A673 (cell line): ENCODE data around the gene ELANE. TPM values are rescaled to one million over a fixed set of nuclear protein-coding genes. Genes with fewer than 3 reads are reported as not detected.
A peak's percentile ranks its signal among the peaks of the same experiment; 100 is the strongest.

Source experiments
- BruUV-seq: library from RNA; stranded (reverse); fragments of 400-500 nt; replicated peaks from 2 replicates; lab custom pipeline; 2021; lab: Mats Ljungman, UMichigan
- CTCF ChIA-PET: fragments of 300-600 bp; sonication (Branson Sonifier 250); formaldehyde crosslinking; loops from one replicate; lab custom pipeline; 2022; ENCODE audit warnings: antibody characterized with exemption; lab: Charles Lee
- POLR2A ChIA-PET: fragments of 300-600 bp; sonication (Branson Sonifier 250); formaldehyde crosslinking; loops from one replicate; lab custom pipeline; 2022; ENCODE audit warnings: antibody characterized with exemption; ENCODE audit not compliant: low non-redundant PET; lab: Charles Lee
- DNase-seq: peaks from one replicate; pipeline ENCODE4 v3.0.0-alpha.2; 2015; ENCODE audit warnings: low spot score
- H3K27ac ChIP-seq: fragments of 200-600 bp; sonication (generic); 2 replicates; pipeline ENCODE4 v1.5.1; 2016; ENCODE audit warnings: mixed run types, low read depth, mild to moderate bottlenecking, mixed read lengths, antibody characterized with exemption, low read length; ENCODE audit not compliant: poor library complexity, severe bottlenecking
- H3K27me3 ChIP-seq: fragments of 200-600 bp; sonication (generic); replicated peaks from 2 replicates; pipeline ENCODE4 v1.6.1; 2017; ENCODE audit warnings: mixed run types, low read depth, mild to moderate bottlenecking, mixed read lengths, antibody characterized with exemption, low read length; ENCODE audit not compliant: insufficient read depth, poor library complexity
- H3K36me3 ChIP-seq: fragments of 200-600 bp; sonication (generic); 2 replicates; pipeline ENCODE4 v1.6.1; 2016; ENCODE audit warnings: mixed run types, mild to moderate bottlenecking, mixed read lengths, antibody characterized with exemption, low read length; ENCODE audit not compliant: insufficient read depth, poor library complexity, severe bottlenecking
- H3K4me1 ChIP-seq: fragments of 200-600 bp; sonication (generic); 2 replicates; pipeline ENCODE4 v1.6.1; 2017; ENCODE audit warnings: mixed run types, mild to moderate bottlenecking, mixed read lengths, antibody characterized with exemption, low read length; ENCODE audit not compliant: insufficient read depth, poor library complexity, severe bottlenecking
- H3K4me3 ChIP-seq: fragments of 200-600 bp; sonication (generic); 2 replicates; pipeline ENCODE4 v1.5.1; 2016; ENCODE audit warnings: low read depth, mixed run types, mild to moderate bottlenecking, mixed read lengths, low read length; ENCODE audit not compliant: poor library complexity, severe bottlenecking
- H3K9me3 ChIP-seq: fragments of 200-600 bp; sonication (generic); 2 replicates; pipeline ENCODE4 v1.6.1; 2016; ENCODE audit warnings: mixed run types, low read depth, mild to moderate bottlenecking, mixed read lengths, antibody characterized with exemption, low read length; ENCODE audit not compliant: poor library complexity, severe bottlenecking
- EZH2 ChIP-seq: fragments of 200-600 bp; sonication (generic); IDR thresholded peaks from 2 replicates; pipeline ENCODE4 v1.6.1; 2017; ENCODE audit warnings: borderline replicate concordance, low read depth, mild to moderate bottlenecking, mixed read lengths, antibody characterized with exemption, low read length; ENCODE audit not compliant: poor library complexity, severe bottlenecking
- intact Hi-C: fragments of 100-400 bp; cut with micrococcal nuclease; formaldehyde crosslinking; loops from one replicate; pipeline ENCODE4 v1.10.0; 2022; ENCODE audit not compliant: unreplicated experiment
- total RNA-seq: library from RNA; stranded (reverse); gene quantifications from 2 replicates; pipeline ENCODE4 v1.2.3, GENCODE V29; 2021
- TF ChIP-seq, protein P1 (sequence below): fragments of 300-800, 200-600 bp; sonication (generic); conservative IDR thresholded peaks from 2 replicates; pipeline ENCODE4 v1.5.1; 2017; ENCODE audit warnings: low read depth, mild to moderate bottlenecking, antibody characterized with exemption, low read length, moderate library complexity, mixed read lengths

The ELANE gene
- total RNA-seq, 1 experiment from 2014 or later, result not detected

DNA sequence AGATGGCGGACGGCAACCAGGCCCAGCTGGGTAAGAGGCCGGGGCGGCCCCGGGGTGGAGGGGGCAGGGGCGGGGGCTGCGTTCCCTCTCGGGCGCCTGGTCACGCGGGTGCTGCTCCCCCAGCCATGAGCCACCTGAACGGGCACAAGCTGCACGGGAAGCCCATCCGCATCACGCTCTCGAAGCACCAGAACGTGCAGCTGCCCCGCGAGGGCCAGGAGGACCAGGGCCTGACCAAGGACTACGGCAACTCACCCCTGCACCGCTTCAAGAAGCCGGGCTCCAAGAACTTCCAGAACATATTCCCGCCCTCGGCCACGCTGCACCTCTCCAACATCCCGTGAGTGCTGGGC, 43.7 kb upstream of the ELANE start:
- CTCF ChIA-PET, result no interaction called here
- TF ChIP-seq EZH2, result no peak
- TF ChIP-seq, protein P1, sequence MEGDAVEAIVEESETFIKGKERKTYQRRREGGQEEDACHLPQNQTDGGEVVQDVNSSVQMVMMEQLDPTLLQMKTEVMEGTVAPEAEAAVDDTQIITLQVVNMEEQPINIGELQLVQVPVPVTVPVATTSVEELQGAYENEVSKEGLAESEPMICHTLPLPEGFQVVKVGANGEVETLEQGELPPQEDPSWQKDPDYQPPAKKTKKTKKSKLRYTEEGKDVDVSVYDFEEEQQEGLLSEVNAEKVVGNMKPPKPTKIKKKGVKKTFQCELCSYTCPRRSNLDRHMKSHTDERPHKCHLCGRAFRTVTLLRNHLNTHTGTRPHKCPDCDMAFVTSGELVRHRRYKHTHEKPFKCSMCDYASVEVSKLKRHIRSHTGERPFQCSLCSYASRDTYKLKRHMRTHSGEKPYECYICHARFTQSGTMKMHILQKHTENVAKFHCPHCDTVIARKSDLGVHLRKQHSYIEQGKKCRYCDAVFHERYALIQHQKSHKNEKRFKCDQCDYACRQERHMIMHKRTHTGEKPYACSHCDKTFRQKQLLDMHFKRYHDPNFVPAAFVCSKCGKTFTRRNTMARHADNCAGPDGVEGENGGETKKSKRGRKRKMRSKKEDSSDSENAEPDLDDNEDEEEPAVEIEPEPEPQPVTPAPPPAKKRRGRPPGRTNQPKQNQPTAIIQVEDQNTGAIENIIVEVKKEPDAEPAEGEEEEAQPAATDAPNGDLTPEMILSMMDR, result no peak
- POLR2A ChIA-PET, result interaction anchor here (0.7 kb wide), 1 partner anchor 14 kb away, joined by 3 read pairs; no protein-coding TSS in a partner anchor
- no TSS peak for BruUV-seq
- Histone ChIP-seq H3K4me1 (peaks cover 50% of the 10 kb centered on the region), H3K27me3 (no peaks in the 10 kb centered on the region), H3K4me3 (no peak overlapping the region), H3K27ac (no peak overlapping the region), H3K36me3 (peaks cover 92% of the 10 kb centered on the region), H3K9me3 (no peaks in the 10 kb centered on the region)
- intact Hi-C loops, result no loop called here
- DNase-seq, result no peak

DNA sequence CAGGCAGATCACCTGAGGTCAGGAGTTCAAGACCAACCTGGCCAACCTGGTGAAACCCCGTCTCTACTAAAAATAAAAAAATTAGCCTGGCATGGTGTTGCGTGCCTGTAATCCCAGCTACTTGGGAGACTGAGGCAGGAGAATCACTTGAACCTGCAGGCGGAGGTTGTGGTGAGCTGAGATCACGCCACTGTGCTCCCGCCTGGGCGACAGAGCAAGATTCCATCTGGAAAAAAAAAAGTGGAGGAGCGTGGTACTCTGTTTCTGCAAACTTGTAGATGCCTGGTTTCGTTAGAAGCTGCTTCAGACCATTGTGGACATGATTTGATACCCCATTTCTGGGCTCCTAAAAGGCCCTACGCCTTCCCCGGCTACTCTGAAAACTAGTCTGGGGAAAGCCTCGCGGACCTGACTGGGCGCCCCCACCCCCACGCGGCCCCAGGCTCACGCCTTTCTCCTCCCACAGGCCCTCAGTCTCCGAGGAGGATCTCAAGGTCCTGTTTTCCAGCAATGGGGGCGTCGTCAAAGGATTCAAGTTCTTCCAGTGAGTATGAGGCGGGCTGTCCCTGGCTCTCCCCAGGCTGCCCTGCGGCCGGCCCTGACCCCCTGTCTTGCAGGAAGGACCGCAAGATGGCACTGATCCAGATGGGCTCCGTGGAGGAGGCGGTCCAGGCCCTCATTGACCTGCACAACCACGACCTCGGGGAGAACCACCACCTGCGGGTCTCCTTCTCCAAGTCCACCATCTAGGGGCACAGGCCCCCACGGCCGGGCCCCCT, 41.8 kb upstream of the ELANE start:
- H3K36me3 ChIP-seq, result peaks cover 81% of the 10 kb centered on the region
- no TSS peak for BruUV-seq
- H3K27me3 ChIP-seq, result no peaks in the 10 kb centered on the region
- H3K4me1 ChIP-seq, result peaks cover 36% of the 10 kb centered on the region
- POLR2A ChIA-PET, result no interaction called here
- no peak overlapping the region for H3K4me3 ChIP-seq
- CTCF ChIA-PET, result no interaction called here
- intact Hi-C loops, result no loop called here
- H3K27ac ChIP-seq, result peak overlapping the region; percentile 56
- TF ChIP-seq, protein P1, result no peak
- no peak for TF ChIP-seq EZH2
- H3K9me3 ChIP-seq, result no peaks in the 10 kb centered on the region
- no peak for DNase-seq

DNA sequence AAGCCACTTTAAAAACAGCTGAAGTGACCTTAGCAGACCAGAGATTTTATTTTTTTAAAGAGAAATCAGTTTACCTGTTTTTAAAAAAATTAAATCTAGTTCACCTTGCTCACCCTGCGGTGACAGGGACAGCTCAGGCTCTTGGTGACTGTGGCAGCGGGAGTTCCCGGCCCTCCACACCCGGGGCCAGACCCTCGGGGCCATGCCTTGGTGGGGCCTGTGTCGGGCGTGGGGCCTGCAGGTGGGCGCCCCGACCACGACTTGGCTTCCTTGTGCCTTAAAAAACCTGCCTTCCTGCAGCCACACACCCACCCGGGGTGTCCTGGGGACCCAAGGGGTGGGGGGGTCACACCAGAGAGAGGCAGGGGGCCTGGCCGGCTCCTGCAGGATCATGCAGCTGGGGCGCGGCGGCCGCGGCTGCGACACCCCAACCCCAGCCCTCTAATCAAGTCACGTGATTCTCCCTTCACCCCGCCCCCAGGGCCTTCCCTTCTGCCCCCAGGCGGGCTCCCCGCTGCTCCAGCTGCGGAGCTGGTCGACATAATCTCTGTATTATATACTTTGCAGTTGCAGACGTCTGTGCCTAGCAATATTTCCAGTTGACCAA, 41.1 kb upstream of the ELANE start:
- Histone ChIP-seq H3K36me3 (peaks cover 73% of the 10 kb centered on the region), H3K4me3 (no peak overlapping the region), H3K9me3 (no peaks in the 10 kb centered on the region), H3K27ac (peak overlapping the region; percentile 56), H3K4me1 (peaks cover 31% of the 10 kb centered on the region), H3K27me3 (no peaks in the 10 kb centered on the region)
- no TSS peak for BruUV-seq
- peak; percentile 88 for DNase-seq
- intact Hi-C loops, result no loop called here
- TF ChIP-seq, protein P1, result no peak
- TF ChIP-seq EZH2, result no peak
- CTCF ChIA-PET, result no interaction called here
- POLR2A ChIA-PET, result no interaction called here
